ENCODE measurements around the gene KIAA0232.

The KIAA0232 gene

DNA sequence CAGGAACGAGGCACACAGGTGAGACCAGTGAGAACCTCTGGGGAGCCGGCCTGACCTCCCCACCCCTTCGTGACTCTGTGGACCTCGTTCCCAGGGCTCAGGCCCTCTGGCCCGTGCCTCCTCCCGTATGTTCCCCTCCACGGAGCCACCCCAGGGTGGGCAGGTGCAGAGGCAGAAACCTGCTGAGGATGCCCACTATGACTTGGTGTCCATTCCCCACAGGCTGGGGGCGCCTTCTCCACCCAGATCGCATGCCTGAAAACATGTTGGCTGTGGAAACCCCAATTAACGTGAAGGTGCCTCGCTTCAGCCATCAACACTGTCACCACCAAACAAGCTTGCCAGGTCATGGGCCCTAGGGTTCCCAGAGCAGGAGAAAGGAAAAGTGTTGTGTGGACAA lies 39.5 kb upstream of the KIAA0232 start:
- Histone ChIP-seq H3K27ac (no peak overlapping the region), H3K4me3 (no peak overlapping the region)
- DNase-seq (ENCODE audit: low spot score) = no peak
- TF ChIP-seq, protein P1, sequence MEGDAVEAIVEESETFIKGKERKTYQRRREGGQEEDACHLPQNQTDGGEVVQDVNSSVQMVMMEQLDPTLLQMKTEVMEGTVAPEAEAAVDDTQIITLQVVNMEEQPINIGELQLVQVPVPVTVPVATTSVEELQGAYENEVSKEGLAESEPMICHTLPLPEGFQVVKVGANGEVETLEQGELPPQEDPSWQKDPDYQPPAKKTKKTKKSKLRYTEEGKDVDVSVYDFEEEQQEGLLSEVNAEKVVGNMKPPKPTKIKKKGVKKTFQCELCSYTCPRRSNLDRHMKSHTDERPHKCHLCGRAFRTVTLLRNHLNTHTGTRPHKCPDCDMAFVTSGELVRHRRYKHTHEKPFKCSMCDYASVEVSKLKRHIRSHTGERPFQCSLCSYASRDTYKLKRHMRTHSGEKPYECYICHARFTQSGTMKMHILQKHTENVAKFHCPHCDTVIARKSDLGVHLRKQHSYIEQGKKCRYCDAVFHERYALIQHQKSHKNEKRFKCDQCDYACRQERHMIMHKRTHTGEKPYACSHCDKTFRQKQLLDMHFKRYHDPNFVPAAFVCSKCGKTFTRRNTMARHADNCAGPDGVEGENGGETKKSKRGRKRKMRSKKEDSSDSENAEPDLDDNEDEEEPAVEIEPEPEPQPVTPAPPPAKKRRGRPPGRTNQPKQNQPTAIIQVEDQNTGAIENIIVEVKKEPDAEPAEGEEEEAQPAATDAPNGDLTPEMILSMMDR (IDR thresholded peaks at IDR 0.05) = no peak

GRCh38 chr4:6746721-6747293 lies 35.7 kb upstream of the KIAA0232 start:
- TF ChIP-seq, protein P1 (IDR thresholded peaks at IDR 0.05) = no peak
- peak; percentile 72 for DNase-seq (ENCODE audit: low spot score)
- H3K27ac ChIP-seq = peak overlapping the region in 1 of 2 donors; percentile 40
- no peak overlapping the region for H3K4me3 ChIP-seq

- Histone ChIP-seq H3K27ac (peak overlapping the region in 1 of 2 donors; percentile 40), H3K4me3 (no peak overlapping the region)
- DNase-seq (ENCODE audit: low spot score) = no peak
- TF ChIP-seq, protein P1 (IDR thresholded peaks at IDR 0.05) = no peak
Measured at GRCh38 chr4:6747294-6748051, 35.1 kb upstream of the KIAA0232 start.

GRCh38 chr4:6748286-6748685 lies 34.2 kb upstream of the KIAA0232 start:
- no peak for DNase-seq (ENCODE audit: low spot score)
- TF ChIP-seq, protein P1 (IDR thresholded peaks at IDR 0.05) = no peak
- H3K27ac ChIP-seq = peak overlapping the region in 1 of 2 donors; percentile 53
- H3K4me3 ChIP-seq = no peak overlapping the region

DNA sequence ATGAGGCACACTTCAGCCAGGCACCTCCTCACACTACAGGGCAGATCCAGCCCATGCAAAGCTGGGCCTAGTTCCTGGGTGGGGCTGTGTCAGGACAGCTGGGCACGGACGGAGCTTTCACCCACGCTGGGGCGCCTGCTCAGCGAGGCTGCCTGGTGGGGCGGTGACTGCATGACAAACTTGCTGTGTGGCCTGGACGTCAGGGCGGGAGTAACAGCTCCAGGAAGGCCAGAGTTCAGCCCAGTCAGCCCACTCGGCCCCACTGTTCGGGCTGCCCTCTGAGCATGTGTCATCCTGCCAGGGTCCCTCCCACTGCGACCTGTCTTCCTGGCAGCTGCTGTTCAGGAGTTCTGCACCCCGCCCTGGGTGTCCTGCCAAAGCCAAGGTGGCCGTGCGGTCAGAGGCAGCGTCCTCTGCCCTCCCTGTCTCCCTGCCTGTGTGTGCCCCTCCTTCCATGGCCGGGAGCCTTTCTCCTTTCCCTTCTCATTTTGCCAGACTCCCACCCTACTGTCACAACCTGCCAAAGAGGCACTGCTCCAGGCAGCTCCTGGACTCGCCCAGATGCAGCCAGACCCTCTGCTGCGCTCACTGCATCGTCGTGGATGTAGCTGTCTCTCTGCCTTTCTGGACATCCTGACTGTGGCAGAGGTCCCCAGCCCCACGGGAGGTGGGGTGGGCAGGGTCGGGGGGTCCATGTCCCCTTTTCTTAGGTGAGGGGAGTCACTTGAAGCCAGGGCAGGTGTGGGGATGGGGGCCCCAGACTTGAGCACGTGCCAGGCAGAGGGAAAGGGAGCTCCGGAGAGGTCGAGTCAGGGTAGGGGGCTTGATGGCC lies 33.0 kb upstream of the KIAA0232 start:
- Histone ChIP-seq H3K27ac (peak overlapping the region in 1 of 2 donors; percentile 67), H3K4me3 (no peak overlapping the region)
- TF ChIP-seq, protein P1 (IDR thresholded peaks at IDR 0.05) = no peak
- peak; percentile 86 for DNase-seq (ENCODE audit: low spot score)

- no peak for DNase-seq (ENCODE audit: low spot score)
- Histone ChIP-seq H3K27ac (peak overlapping the region in 1 of 2 donors; percentile 67), H3K4me3 (no peak overlapping the region)
- TF ChIP-seq, protein P1 (IDR thresholded peaks at IDR 0.05) = no peak
Measured at GRCh38 chr4:6750286-6751221, 32.0 kb upstream of the KIAA0232 start.
